HG03097 (cell line): ENCODE results near the gene COL8A2.

Experiments
- ATAC-seq: cut with Tn5 transposase; IDR thresholded peaks from one replicate; pipeline ENCODE4 v1.9.1; 2021; ENCODE audit not compliant: unreplicated experiment, low FRiP score

Gene COL8A2

GRCh38 chr1:36076979-36077573 is 47.9 kb downstream of the COL8A2 start:
- no peak for ATAC-seq

DNA sequence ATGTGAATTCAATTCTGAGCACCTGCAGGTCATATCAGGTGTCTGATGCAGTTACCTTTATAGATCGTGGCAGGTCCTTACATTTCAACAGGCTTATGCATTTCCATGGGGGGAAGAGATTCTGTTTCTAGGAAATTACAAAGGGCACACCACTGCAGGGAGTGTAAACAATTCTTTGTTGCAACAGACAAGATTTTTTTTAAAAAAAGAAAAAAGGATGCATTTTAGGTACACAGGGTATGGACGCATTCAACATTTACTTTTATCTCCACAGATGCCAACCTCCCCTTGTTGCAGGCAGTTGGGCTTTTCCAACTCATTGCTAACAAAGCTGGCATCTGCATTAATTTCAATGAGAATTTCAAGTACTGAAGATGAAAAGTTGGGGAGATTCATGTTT is 54.7 kb downstream of the COL8A2 start:
- ATAC-seq, result no peak

- ATAC-seq, result no peak
These were observed 56.2 kb downstream of the COL8A2 start for GRCh38 chr1:36068866-36069265.

DNA sequence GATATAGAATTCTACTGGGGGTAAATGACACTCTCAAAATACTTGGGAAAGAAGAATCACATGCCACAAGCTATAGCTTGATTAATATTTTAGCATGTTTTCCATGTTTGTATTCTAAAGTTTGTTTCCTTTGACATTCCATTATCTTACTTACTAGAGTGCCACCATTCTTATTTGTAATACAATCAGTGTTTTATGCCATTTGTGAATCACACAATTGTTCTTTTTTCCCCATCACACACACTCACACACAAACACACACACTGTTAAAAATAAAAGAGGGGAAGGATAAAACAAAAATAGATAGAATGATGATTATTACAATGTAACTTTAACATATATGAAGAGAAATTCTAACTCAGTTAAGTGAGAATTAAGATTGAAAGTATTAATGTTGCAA is 57.2 kb downstream of the COL8A2 start:
- no peak for ATAC-seq

DNA sequence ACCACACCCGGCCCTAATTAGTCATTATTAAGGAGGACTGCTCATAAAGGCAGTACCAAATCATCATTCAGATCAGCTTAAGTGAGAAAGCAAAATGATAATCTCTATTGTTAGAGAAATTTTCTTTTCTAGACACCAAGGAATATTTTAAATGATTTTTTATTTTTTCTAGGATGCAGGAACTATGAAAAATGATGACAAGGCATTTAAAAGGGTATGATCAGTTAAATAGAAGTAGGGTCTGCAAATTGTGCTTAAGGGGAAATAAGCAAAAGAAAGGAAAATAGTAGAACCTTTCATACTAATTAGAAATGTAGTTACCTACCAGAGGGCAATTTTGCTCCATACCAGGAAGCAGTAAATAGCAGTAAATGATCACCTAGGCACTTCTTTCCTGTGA is 62.7 kb downstream of the COL8A2 start:
- ATAC-seq, result no peak

DNA sequence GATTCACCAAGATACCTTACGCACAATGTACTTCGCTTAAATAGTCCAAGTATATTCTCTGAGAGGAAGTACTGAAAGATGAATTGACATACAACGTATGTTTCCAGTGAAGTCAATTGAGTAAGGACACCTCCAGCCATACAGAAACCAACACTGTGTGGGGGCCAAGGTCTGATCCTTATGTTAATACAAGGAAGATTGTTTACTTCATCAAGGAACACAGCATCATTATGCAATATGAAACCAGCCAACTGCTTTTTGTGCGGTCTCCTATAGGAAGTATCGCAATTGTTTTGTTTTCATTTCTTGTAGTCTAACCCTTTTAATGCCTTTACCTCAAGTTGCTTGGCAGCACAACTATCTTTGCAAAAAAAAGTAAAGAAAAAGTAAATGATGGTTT is 69.3 kb downstream of the COL8A2 start:
- no peak for ATAC-seq

DNA sequence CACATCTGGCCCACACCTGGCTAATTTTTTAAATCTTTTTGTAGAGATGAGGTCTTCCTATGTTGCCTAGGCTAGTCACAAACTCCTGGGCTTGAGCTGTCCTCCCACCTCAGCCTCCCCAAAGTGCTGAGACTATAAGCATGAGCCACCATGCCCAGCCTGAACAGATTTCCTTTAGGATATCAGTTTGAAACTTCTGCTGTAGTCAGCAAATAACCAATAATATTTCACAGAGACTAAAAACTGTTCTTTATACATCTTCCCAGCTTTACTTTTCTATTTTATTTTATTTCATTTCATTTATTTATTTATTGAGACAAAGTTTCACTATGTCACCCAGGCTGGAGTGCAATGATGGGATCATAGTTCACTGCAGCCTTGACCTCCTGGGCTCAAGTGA is 71.0 kb downstream of the COL8A2 start:
- no peak for ATAC-seq

GRCh38 chr1:36051821-36052220 is 73.2 kb downstream of the COL8A2 start:
- no peak for ATAC-seq
